SK-N-SH (cell line): ENCODE measurements around the gene UBE2I. TPM values are rescaled to one million over a fixed set of nuclear protein-coding genes. Genes with fewer than 3 reads are reported as not detected.

Experiments used
- CTCF ChIA-PET: fragments of 300-600, 350-600 bp; formaldehyde crosslinking; extraction: SDS; loops from one replicate; lab custom pipeline; 2021; lab: Yijun Ruan, JAX
- POLR2A ChIA-PET: fragments of 350-600 bp; sonication (Branson Sonifier 250); formaldehyde crosslinking; extraction: SDS; loops from one replicate; lab custom pipeline; 2020; ENCODE audit warnings: antibody characterized with exemption, inconsistent platforms; lab: Yijun Ruan, JAX
- DNase-seq: peaks from one replicate; pipeline ENCODE4 v3.0.0; 2012
- H2AFZ ChIP-seq: fragments of 200-600 bp; sonication (generic); 2 replicates; pipeline ENCODE4 v1.8.1; 2016; ENCODE audit warnings: antibody characterized with exemption, mild to moderate bottlenecking, low read depth
- H3F3A ChIP-seq: fragments of 200-600 bp; sonication (generic); replicated peaks from 2 replicates; pipeline ENCODE3; 2016; ENCODE audit warnings: antibody characterized with exemption, mild to moderate bottlenecking; ENCODE audit not compliant: insufficient read depth
- H3K27ac ChIP-seq, 2 experiments: fragments of 200-500 bp in 1 of 2; fragments of 200-600 bp in 1 of 2; sonication (Bioruptor generic) in 1 of 2; sonication (generic), shearing (Covaris generic) in 1 of 2; 2 replicates each; pipeline versions ENCODE4 v1.5.1 to v1.6.1; 2014 to 2016; ENCODE audit warnings: low read depth in 2 of 2, inconsistent platforms in 1 of 2, low read length in 1 of 2, mild to moderate bottlenecking in 1 of 2, mixed read lengths in 1 of 2
- H3K27me3 ChIP-seq: fragments of 200-600 bp; sonication (generic), shearing (Covaris generic); 2 replicates; pipeline ENCODE4 v1.6.1; 2016; ENCODE audit warnings: mixed run types; ENCODE audit not compliant: insufficient read depth
- H3K36me3 ChIP-seq, 2 experiments: fragments of 200-500 bp in 1 of 2; fragments of 200-600 bp in 1 of 2; sonication (Bioruptor generic) in 1 of 2; sonication (generic) in 1 of 2; replicated peaks in 1 of 2; 2 replicates each; pipeline versions ENCODE3 to v1.5.1; 2014 to 2016; ENCODE audit warnings: low read length in 1 of 2, mild to moderate bottlenecking in 1 of 2; ENCODE audit not compliant: insufficient read depth in 2 of 2, control insufficient read depth in 1 of 2
- H3K4me1 ChIP-seq, 2 experiments: fragments of 200-500 bp in 1 of 2; fragments of 200-600 bp in 1 of 2; sonication (Bioruptor generic) in 1 of 2; sonication (generic), shearing (Covaris generic) in 1 of 2; 2 replicates each; pipeline versions ENCODE4 v1.5.1 to v1.6.1; 2014 to 2016; ENCODE audit warnings: low read depth in 1 of 2, low read length in 1 of 2, mixed run types in 1 of 2; ENCODE audit not compliant: insufficient read depth in 2 of 2, control insufficient read depth in 1 of 2
- H3K4me2 ChIP-seq: fragments of 200-600 bp; sonication (generic), shearing (Covaris generic); 2 replicates; pipeline ENCODE4 v1.6.1; 2017; ENCODE audit warnings: mixed run types
- H3K4me3 ChIP-seq, 2 experiments: fragments of 200-500 bp in 1 of 2; fragments of 200-600 bp in 1 of 2; sonication (Bioruptor generic) in 1 of 2; sonication (generic), shearing (Covaris generic) in 1 of 2; 2 replicates each; pipeline versions ENCODE4 v1.5.1 to v1.8.1; 2014 to 2016; ENCODE audit warnings: low read depth in 2 of 2, inconsistent platforms in 1 of 2, low read length in 1 of 2, mild to moderate bottlenecking in 1 of 2, mixed read lengths in 1 of 2, moderate library complexity in 1 of 2
- H3K79me2 ChIP-seq: fragments of 200-600 bp; sonication (generic); 2 replicates; pipeline ENCODE4 v1.8.1; 2017; ENCODE audit warnings: mild to moderate bottlenecking; ENCODE audit not compliant: insufficient read depth
- H3K9ac ChIP-seq: fragments of 200-600 bp; sonication (generic); 2 replicates; pipeline ENCODE4 v1.6.1; 2017; ENCODE audit warnings: mixed run types
- H3K9me2 ChIP-seq: fragments of 200-600 bp; sonication (generic); 2 replicates; pipeline ENCODE4 v1.6.1; 2017; ENCODE audit warnings: mixed run types
- H3K9me3 ChIP-seq: fragments of 200-600 bp; sonication (generic); 2 replicates; pipeline ENCODE4 v1.6.1; 2017; ENCODE audit warnings: mixed run types, mild to moderate bottlenecking, moderate library complexity
- H4K20me1 ChIP-seq: fragments of 200-600 bp; sonication (generic); 2 replicates; pipeline ENCODE4 v1.6.1; 2017; ENCODE audit warnings: mild to moderate bottlenecking, mixed run types; ENCODE audit not compliant: insufficient read depth
- CTCF ChIP-seq: fragments of 200-600 bp; sonication (generic); IDR thresholded peaks from 2 replicates; pipeline ENCODE4 v1.6.1; 2017; ENCODE audit warnings: antibody characterized with exemption, mild to moderate bottlenecking, moderate library complexity
- POLR2AphosphoS5 ChIP-seq: IDR thresholded peaks from 2 replicates; pipeline ENCODE4 v1.6.1; 2012; ENCODE audit warnings: low read depth, low read length
- TCF12 ChIP-seq: IDR thresholded peaks from 2 replicates; pipeline ENCODE4 v1.4.0; 2012
- ZBTB33 ChIP-seq: IDR thresholded peaks from 2 replicates; pipeline ENCODE4 v1.4.0; 2012; ENCODE audit warnings: low read depth, borderline replicate concordance
- WGBS: methylation state at CpG from one replicate; pipeline ENCODE4 v1.1.6; 2017; ENCODE audit warnings: low lambda C conversion rate; 5-methylcytosine and 5-hydroxymethylcytosine counted together
- polyA plus RNA-seq, 3 experiments: library from polyadenylated mRNA; depleted of rRNA; stranded (reverse); fragments of >200 nt; gene quantifications; 2 replicates each; pipeline ENCODE4 v1.2.3, GENCODE V29; 2012

The UBE2I gene
- polyA plus RNA-seq, 1 of the 3 experiments (the other 2 are of a cell fraction), result 107 TPM

DNA sequence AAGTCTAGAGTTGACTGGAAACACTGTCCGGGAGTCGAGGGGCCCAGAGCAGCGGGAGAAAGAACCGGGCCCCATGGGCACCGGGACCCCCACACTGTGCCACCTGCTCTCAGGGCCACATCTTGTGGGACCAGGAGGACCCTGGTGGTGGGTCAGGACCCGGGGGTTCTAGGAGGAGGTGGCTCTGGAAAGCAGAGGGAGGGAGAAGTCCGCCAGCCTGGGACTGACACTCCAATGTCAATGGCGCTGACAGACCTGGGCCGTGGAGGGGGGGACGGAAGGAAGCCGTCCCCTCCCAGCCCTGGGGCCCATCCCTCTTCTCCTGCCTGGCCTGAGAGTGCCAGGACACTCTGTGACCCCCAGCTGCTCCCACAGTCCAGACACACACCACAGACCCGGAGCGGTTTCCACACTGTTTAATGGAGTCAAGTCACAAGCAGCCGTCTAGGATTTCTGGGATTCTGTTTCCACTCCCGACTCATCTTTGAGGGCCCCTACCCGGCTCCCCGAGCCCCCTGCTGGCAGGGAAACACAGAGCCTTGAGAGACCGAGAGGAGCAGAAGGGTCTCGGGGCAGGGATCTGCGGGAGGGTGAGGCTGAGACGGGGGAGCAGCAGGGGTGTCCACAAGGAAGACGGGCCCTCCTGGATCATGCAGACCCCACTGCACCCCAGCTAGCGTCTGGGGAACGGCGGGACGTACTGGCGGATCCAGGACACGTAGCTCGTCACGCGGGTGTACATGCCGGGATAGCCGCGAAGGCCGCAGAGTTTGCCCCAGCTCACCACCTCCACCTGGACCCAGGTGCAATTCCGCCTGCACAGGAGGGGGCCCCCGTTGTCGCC, 23.5 kb upstream of the UBE2I start:
- Histone ChIP-seq H3K9ac (no peak overlapping the region), H3K4me1 (peaks cover 0 to 8% of the 10 kb centered on the region in 2 experiments; a peak in 1 of 4 replicates), H3K79me2 (no peaks in the 10 kb centered on the region), H3K27ac (no peak overlapping the region), H3K4me3 (no peak overlapping the region), H3F3A (no peaks in the 10 kb centered on the region), H3K4me2 (no peak overlapping the region), H4K20me1 (no peaks in the 10 kb centered on the region), H3K9me3 (no peaks in the 10 kb centered on the region), H2AFZ (no peak overlapping the region), H3K9me2 (no peaks in the 10 kb centered on the region), H3K27me3 (peaks cover 87% of the 10 kb centered on the region), H3K36me3 (no peaks in the 10 kb centered on the region)
- CTCF ChIA-PET, result interaction anchor here (0.6 to 6.5 kb wide), 4 partner anchors 8 to 18 kb away, joined by 3 to 60 read pairs (median 4); no protein-coding TSS in a partner anchor
- TF ChIP-seq TCF12 (no peak), CTCF (0 out of 2 replicates have a peak, but pooled peaks have one; percentile 9)
- POLR2A ChIA-PET, result no interaction called here
- WGBS, result 31% methylated on average over 22 of the region's 38 CpGs
- no peak for DNase-seq

DNA sequence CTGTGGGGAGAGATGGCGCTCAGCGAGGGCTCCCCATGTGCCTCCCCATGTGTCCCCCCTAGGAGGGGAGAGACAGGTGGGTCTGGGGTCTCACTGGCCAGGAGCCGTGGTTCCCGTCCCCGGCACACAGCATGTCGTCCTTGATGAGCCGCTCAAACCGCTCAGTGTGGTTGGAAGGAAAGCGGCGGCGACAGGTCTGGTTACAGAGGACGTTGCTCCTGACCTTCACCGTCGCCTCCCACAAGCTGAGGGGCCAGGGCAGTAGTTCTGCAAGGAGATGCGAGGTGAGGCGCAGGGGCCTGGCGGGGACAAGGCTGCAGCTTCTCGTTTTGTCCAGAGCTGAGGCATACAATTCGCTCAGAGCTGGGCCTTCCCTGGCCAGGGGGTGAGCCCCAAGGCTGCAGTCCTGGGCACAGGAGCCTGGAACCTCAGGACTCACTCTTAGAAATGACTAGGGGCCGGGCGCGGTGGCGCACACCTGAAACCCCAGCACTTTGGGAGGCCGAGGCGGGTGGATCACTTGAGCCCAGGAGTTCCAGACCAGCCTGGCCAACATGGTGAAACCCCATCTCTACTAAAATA, 22.8 kb upstream of the UBE2I start:
- DNase-seq, result no peak
- H4K20me1 ChIP-seq, result no peaks in the 10 kb centered on the region
- CTCF ChIA-PET, result interaction anchor here (0.9 to 6.5 kb wide), 5 partner anchors 9 to 51 kb away, joined by 3 to 60 read pairs (median 3); no protein-coding TSS in a partner anchor
- H3K9me2 ChIP-seq, result no peaks in the 10 kb centered on the region
- H3K4me1 ChIP-seq, result peaks cover 0 to 8% of the 10 kb centered on the region in 2 experiments; a peak in 1 of 4 replicates
- TF ChIP-seq ZBTB33 (no peak), POLR2AphosphoS5 (no peak), TCF12 (no peak)
- 51% methylated on average over 17 of the region's 25 CpGs for WGBS
- H3K9me3 ChIP-seq, result no peaks in the 10 kb centered on the region
- H3K4me2 ChIP-seq, result no peak overlapping the region
- no peak overlapping the region for H2AFZ ChIP-seq
- POLR2A ChIA-PET, result no interaction called here
- no peaks in the 10 kb centered on the region for H3K36me3 ChIP-seq
- H3K79me2 ChIP-seq, result no peaks in the 10 kb centered on the region
- H3K9ac ChIP-seq, result no peak overlapping the region
- peaks cover 87% of the 10 kb centered on the region for H3K27me3 ChIP-seq
- no peaks in the 10 kb centered on the region for H3F3A ChIP-seq
- H3K4me3 ChIP-seq, result no peak overlapping the region
- H3K27ac ChIP-seq, result no peak overlapping the region
